HCEC 1CT (cell line): ENCODE results near the gene TWSG1.
"Not testable (repeated sequence)": the region's sequence is repeated elsewhere in the genome, so short reads cannot be mapped to it uniquely, and the experiment has no call there.

ENCODE experiments used
- DNase-seq: peaks from one replicate; pipeline ENCODE4 v3.0.0-alpha.2; 2017

TWSG1 gene

DNA sequence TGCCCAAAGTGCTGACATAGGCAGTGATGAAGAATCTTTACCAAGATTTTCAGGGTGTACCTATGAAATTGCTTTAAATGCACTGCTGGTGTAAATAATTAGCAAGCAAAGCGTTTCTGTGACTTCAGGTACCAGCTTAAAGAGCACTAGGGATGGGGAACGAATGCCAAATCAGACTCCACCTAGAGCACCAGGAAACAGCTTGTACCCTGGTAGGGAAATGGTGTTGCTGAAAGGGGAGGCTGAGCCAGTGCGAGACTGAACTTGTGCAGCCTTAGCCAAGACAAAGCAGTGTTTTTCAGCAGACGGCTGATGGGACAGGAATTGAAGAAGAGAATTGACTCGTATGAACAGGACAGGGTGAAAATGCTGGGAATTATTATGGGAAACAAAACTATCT, 65.6 kb downstream of the TWSG1 start:
- DNase-seq, result no peak

DNA sequence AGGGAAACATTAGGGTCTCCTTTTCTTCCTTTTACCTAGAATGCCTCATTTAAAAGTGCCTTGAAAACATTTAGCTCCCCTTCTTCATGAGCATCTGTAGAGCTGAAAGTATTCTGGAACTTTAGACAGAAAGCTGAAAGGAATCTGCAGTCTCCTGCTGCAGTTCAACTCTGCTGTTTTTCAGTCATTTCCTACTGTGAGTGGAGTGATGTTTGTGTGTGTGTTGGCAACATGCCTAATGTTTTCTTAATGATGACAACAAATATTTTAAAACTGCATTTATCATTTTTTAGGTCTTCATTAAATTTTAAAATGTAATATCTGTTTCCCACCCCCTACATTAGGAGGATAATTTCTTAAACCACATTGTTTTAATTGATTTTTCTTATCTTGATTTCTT, 66.6 kb downstream of the TWSG1 start:
- no peak for DNase-seq

DNA sequence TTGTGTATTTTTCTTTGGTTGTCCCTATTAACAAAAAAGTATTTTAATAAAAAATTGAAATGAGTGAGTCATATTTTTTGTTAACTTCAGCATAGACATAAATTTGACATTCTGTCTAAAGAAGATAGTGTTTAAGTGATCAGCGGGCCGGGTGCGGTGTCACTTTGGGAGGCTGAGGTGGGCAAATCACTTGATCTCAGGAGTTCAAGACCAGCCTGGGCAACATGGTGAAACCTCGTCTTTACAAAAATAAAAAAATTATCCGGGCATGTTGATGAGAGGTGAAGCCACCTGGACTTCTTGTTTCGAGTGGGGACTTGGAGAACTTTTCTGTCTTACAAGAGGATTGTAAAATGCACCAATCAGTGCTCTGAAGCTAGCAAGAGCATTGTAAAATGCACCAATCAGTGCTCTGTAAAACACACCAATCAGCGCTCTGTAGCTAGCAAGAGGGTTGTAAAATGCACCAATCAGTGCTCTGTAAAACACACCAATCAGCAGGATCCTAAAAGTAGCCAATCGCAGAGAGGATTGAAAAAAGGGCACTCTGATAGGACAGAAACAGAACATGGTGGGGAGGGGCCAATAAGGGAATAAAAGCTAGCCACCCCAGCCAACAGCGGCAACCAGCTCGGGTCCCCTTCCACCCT, 67.9 kb downstream of the TWSG1 start:
- not testable (repeated sequence) for DNase-seq

- no peak for DNase-seq
Observed at GRCh38 chr18:9403795-9404564, 69.4 kb downstream of the TWSG1 start.

DNA sequence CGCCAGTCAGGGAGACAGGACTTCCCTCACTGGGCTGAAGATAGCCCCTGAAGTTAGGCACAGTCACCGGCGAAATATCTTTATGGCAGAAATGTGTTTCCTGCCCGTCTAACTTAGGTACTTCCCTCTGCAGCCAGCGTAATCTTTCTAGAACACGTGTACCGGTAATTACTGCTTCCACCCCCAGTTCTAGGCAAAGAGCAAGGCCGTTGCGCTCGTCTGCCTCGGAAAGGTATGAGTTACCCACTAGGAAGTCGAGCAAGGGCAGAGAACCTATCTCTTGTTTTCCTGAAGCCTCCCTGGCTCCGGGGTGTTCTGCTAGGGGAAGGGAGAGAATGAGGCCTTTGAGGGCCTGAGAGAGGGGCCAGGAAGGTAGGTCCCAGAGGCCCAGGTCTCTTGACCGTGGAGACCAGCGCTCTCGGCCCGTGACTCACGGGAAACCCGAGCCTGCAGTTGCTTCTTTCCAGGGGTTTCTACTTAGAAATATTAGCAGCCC, 70.0 kb downstream of the TWSG1 start:
- no peak for DNase-seq

GRCh38 chr18:9405130-9405529, 70.6 kb downstream of the TWSG1 start:
- DNase-seq, result no peak

DNA sequence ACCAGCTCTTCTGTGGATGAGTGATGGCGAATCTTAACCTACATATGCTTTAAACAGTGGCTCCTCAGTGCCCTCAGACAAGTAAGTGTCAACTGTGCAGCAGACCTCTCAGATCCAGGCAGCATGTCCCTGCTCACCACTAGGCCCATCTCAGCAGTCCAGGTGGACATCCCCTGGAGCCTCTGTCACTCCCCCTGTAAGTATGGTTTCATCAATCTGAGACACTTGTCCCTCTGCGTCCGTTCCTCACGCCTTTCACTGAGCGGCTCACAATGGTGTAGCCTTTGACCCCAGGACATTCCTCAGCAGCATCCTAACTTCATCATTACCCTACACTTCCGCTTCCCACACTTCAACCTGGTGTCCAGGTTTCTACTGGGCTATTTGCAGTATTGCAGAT, 71.4 kb downstream of the TWSG1 start:
- no peak for DNase-seq

DNA sequence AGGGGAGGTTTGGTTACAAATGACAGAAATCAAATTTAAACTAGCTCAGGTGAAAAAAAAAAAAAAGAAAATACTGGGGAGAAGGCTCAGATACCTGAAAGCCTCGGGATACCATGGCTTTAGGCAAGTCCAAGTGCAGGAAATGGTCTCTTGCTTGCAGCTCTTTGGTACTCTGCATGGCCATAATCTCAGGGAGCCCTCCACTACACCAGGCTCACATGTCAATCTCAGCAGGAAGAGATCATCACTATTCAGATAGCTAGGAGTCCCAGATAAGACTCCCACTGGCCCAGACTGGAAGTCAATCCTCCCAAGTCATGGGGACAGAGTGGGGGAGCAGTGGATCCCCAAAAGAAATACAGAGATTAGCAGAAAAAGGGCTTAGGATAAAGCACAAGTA, 75.9 kb downstream of the TWSG1 start:
- DNase-seq, result no peak

DNA sequence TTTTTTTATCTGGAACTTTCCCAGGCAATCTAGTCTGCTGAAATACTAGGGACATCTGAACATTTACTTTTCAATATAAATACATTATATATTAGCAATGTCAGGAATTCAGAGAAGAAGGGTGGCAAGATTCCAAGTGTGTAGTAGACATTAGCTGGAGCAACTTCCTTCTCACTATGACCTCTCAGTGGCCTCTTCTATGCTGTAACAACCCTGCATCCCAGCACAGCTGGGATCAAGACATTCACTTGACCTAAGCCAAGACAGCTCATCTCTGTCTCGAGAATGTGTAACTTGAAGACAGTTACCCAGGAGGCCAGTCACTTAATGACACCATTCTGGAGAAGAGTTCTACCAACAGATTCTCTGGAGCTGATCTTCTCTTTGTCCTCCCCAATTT, 79.0 kb downstream of the TWSG1 start:
- peak; percentile 86 for DNase-seq

- DNase-seq, result no peak
Observed at GRCh38 chr18:9416563-9417072, 82.0 kb downstream of the TWSG1 start.

DNA sequence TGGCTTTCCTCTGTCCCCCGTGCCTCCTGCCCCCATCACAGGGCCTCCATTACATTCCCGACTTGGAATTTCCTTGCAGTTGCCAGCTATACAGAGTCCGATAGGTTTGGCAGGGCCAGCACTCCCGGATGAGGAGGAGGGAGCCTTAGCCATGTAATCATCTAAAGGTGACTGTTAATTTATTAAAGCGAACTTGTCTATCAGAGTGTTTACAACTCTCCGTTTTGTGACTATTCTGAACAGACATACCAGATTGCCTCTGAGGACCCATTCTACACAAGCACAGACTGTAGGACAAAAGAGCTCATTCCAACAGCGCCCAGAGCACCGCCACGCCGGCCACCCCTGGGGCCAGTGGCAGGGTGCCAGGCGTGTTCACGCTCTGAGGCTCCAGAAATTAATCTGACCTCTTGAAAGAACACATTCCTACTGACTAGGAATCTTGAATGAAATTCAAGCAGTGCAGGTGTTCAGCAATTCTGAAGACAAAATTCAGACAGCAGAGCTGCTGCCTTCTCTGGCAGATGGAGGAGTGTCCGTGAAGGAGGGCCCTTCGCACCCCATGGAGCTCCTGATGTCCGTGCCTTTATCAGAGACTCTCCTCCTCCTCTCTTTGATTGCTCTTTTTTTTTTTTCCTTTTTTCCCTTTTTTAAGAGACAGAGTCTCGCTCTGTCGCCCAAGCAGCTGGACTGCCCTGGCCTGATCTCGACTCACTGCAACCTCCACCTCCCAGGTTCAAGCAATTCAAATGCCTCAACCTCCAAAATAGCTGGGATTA, 82.7 kb downstream of the TWSG1 start:
- peak; percentile 7 for DNase-seq

DNA sequence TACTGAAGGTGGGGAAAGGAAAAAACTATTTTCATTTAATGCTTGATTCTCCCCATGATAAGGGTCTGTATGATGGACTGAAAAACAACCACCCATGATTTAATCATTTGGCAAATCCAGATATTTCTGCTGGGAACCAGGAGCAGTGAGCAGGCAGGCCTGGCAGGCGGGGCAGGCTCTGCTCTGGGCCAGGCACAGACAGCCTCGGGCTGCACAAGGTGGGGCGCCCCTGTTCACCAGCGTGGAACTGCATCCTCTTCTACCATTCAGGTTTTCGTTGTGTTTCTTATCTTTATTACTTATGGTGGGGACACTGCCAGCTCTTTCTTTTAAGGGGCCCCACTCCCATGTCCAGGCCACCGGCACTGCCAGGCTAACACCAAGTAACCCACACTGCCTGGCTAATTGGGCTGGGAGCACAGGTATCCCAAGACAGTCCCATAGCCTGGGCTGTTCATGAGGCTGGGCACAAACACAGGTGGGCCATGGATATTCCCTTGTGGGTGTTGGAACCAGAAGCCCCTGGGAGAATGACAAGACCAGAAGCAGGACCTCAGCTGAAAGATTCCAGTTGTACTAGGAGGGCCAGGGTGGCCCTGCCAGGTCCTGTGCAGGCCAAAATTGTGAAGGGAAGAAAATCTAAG, 83.6 kb downstream of the TWSG1 start:
- DNase-seq, result no peak

DNA sequence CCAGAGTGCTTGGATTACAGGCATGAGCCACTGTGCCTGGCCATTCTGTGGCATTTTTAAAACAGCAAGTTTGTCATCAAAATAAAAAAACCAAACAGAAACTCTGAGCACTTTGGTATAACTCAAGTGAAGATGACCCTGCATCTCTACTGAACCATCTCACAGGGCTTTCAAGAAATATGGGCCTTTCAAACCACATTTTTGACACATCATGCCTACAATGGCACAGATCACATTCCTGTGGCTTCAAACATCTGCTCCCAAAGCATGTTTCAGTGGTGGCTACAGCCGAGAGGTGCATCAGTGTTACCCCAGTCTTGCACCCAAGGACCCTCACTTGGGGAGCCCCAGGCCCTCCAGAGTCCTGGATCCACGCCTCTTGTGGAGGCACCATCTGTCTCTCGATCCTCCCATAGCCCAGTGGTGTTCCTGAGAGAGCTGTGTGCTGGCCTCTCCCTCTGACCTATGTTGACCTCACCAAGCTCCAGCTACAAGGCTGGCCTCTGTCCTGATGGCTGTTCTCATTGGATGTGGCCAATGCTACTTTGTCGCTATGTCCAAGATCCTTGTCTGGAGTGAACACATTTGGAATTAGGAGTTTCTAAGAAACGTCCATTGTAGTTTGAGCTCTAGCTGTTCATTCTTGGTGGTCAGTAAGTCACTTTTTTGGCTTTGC, 85.5 kb downstream of the TWSG1 start:
- DNase-seq, result peak; percentile 65

DNA sequence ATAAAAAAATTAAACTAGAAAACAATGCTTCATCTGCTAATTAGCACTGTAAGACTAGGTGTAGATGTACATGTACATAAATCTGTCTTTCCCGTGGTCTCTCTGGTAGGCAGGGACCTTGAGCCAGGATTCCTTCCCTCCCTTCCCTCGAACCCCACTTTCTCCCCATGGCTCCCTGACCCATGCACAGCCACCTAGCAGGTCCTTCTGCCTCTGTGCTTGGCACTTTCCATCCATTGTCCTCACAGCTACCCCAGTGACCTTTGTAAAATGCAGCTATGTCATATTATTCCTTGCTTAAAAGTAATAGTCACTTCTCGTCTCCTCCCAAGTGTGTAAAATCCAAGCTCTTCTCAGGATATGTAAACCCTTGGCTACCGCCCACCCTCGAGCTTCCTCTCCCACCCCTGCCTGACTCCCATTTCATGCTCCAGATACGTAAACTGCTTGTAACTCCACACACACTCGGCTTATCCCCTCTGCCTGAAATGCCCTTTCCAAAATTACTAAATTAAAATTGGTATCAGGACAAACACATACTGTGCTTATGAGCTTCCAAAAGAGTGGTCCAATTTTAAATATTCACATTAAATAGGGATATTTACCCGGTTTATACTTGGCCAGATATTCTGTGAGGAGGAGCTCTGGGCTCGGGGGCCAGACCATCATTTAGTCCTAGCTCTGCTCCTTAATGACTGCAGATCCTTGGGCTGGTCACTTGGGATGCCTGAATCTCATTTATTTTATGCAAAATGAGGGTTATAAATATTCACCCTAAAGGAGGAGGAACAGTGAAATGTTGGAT, 86.7 kb downstream of the TWSG1 start:
- DNase-seq, result no peak

- DNase-seq, result no peak
Observed at GRCh38 chr18:9421901-9422327, 87.3 kb downstream of the TWSG1 start.

- DNase-seq, result no peak
Observed at GRCh38 chr18:9422816-9423519, 88.4 kb downstream of the TWSG1 start.

GRCh38 chr18:9423648-9424047, 89.1 kb downstream of the TWSG1 start:
- not testable (repeated sequence) for DNase-seq

DNA sequence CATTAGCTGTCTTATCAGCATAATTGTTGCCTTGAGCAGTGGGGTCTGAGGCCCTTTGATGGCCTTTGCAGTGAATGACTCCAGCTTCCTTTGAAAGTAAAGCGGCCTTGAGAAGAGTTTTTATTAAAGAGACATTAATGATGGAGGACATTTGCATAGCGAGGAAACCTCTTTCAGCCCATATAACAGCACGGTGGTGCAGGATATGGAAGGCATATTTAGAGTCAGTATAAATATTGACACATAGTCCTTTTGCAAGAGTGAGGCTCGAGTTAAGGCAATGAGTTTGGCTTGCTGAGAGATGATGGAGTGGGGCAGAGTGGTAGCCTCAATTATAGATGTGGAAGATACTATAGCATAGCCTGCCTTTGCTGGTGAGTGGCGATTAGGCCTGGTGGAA, 89.7 kb downstream of the TWSG1 start:
- not testable (repeated sequence) for DNase-seq

DNA sequence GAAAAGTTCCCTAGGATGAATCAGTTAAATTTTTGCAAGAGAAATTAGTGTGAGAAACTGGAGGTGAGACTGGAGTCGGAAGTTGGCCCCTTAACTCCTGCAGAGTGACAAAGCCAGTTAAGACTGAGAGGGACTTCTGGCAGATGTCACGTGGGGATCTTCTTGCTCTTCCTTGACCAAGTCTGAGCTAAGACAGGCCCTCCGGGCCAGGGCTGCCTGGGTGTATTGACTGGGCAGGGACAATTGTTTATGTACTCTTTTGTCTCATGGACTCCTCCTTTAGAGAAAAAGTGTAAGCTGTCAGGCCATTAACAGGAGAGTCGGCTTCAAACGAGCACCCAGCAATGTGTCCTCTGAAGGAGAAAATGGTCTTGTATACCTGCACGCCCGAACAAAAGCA, 92.2 kb downstream of the TWSG1 start:
- no peak for DNase-seq

GRCh38 chr18:9428301-9428706, 93.7 kb downstream of the TWSG1 start:
- no peak for DNase-seq
